ENCODE measurements around the gene RANBP17.

GRCh38 chr5:170907758-170908157 is 45.9 kb downstream of the RANBP17 start:
- TF ChIP-seq CTCF (conservative IDR thresholded peaks at IDR 0.05; ENCODE audit: low read depth in 2 of 2) (no peak), EZH2phosphoT487 (IDR thresholded peaks at IDR 0.05; ENCODE audit: unreplicated experiment) (no peak), NANOG (IDR thresholded peaks at IDR 0.05; ENCODE audit: borderline replicate concordance) (no peak), CREB1 (CRISPR knock-in tag; IDR thresholded peaks at IDR 0.05; ENCODE audit: low read depth) (no peak), ETS1 (IDR thresholded peaks at IDR 0.05) (no peak), REST (IDR thresholded peaks at IDR 0.05; ENCODE audit: unreplicated experiment) (no peak), POLR2AphosphoS5 (IDR thresholded peaks at IDR 0.05; ENCODE audit: low read depth) (no peak), EZH2 (IDR thresholded peaks at IDR 0.05; ENCODE audit: low read depth, unreplicated experiment) (no peak), JUNB (IDR thresholded peaks at IDR 0.05; ENCODE audit: unreplicated experiment) (no peak), STAT1 (IDR thresholded peaks at IDR 0.05; ENCODE audit: unreplicated experiment) (no peak)

Data from GM23338 (cell line).